Right lobe of liver (tissue), 6 donors: ENCODE measurements around the gene ZNFX1. TPM values are rescaled to one million over a fixed set of nuclear protein-coding genes. Genes with fewer than 3 reads are reported as not detected.

ENCODE experiments used
- ATAC-seq, 4 donors: fragments of 200-7000 bp; cut with Tn5 transposase; one replicate each; pipeline ENCODE4 v1.9.1; 2020; ENCODE audit warnings: mild to moderate bottlenecking in 4 of 4, moderate library complexity in 4 of 4
- DNase-seq, 3 donors: peaks; one replicate each; pipeline ENCODE4 v3.0.0-alpha.2; 2020
- H3K27ac ChIP-seq, 3 donors: fragments of 200-600 bp; one replicate each; pipeline ENCODE4 v1.8.0; 2022
- H3K27me3 ChIP-seq, 2 donors: fragments of 200-600 bp; one replicate each; pipeline ENCODE4 v1.8.0; 2022
- H3K36me3 ChIP-seq, 4 donors: fragments of 200-600 bp; sonication (generic) in 1 of 4; one replicate each; pipeline versions ENCODE4 v1.5.1 to v1.8.0; 2017 to 2022; ENCODE audit warnings: control low read depth in 1 of 4
- H3K4me1 ChIP-seq, 4 donors: fragments of 200-600 bp; sonication (generic) in 1 of 4; one replicate each; pipeline versions ENCODE4 v1.5.1 to v1.8.0; 2017 to 2022; ENCODE audit warnings: control low read depth in 1 of 4
- H3K4me3 ChIP-seq, 3 donors: fragments of 200-600 bp; one replicate each; pipeline ENCODE4 v1.8.0; 2022
- H3K9me3 ChIP-seq, 4 donors: fragments of 200-600 bp; sonication (generic) in 1 of 4; one replicate each; pipeline versions ENCODE4 v1.5.1 to v1.8.0; 2017 to 2022; ENCODE audit warnings: control low read depth in 1 of 4
- CTCF ChIP-seq, 4 donors: fragments of 200-600 bp in 3 of 4; fragments of 450-650 bp in 1 of 4; IDR thresholded peaks; one replicate each; pipeline versions ENCODE4 v1.5.1 to v1.8.0; 2016 to 2022; ENCODE audit warnings: antibody characterized with exemption in 4 of 4, mild to moderate bottlenecking in 2 of 4
- POLR2A ChIP-seq: fragments of 450-650 bp; IDR thresholded peaks from one replicate; pipeline ENCODE4 v1.6.1; 2017; ENCODE audit warnings: antibody characterized with exemption, mild to moderate bottlenecking
- WGBS: methylation state at CpG from one replicate; pipeline ENCODE4 v1.1.6; 2018; ENCODE audit warnings: low coverage, low lambda C conversion rate; ENCODE audit not compliant: insufficient coverage; ENCODE audit errors: missing lambda C conversion rate; 5-methylcytosine and 5-hydroxymethylcytosine counted together
- intact Hi-C, 2 donors: fragments of 100-400 bp; cut with DNase I; formaldehyde crosslinking; loops; one replicate each; pipeline versions ENCODE4 v1.11.2 to v1.14.1; 2022
- total RNA-seq, 6 experiments: library from RNA; depleted of rRNA in 2 of 6; stranded (reverse); fragments of >200 nt in 2 of 6; fragmentation: NEBNext Ultra II Directional in 3 of 6; extraction: Animal tissue kit (Norgen Biotek cat#: 25700) in 3 of 6; gene quantifications; one replicate each; pipeline versions ENCODE4 v1.1.0 to v1.2.4, GENCODE V29; 2016 to 2023
- donor health status: DM: no; HTN: yes; CAD: no.
- donor health status: DM: no; HTN: no; CAD: no.
- donor health status: DM: no; HTN: no; CAD: no.
- donor health status: DM: no; HTN: yes; CAD: no.
- donor health status: DM: no; HTN: yes; CAD: no.

Gene ZNFX1
- total RNA-seq, 6 experiments from 2014 or later = 9.3 to 17.5 (median 13.9) TPM

GRCh38 chr20:49278818-49279676 lies 1.2 kb upstream of the ZNFX1 start:
- peak in 1 of 3 donors; percentile 52 for DNase-seq
- peaks cover 13 to 50% (median 40%) of the 10 kb centered on the region in 4 donors for H3K36me3 ChIP-seq
- TF ChIP-seq CTCF (IDR thresholded peaks at IDR 0.05) (no peak), POLR2A (no peak)
- peak in 1 of 4 donors; percentile 3 for ATAC-seq
- H3K9me3 ChIP-seq = no peaks in the 10 kb centered on the region
- intact Hi-C loops = no loop called here
- WGBS = 7% methylated on average over 28 of the region's 33 CpGs
- H3K27me3 ChIP-seq = no peaks in the 10 kb centered on the region
- H3K27ac ChIP-seq = peak overlapping the region; percentile 81 to 94 (median 92)
- H3K4me3 ChIP-seq = peak overlapping the region; percentile 60 to 94 (median 83)
- H3K4me1 ChIP-seq = peaks cover 0 to 40% (median 14%) of the 10 kb centered on the region in 4 donors

GRCh38 chr20:49277786-49278035 lies 146 bp downstream of the ZNFX1 start:
- intact Hi-C loops = no loop called here
- TF ChIP-seq POLR2A = peak; percentile 93
- no peak for TF ChIP-seq CTCF (IDR thresholded peaks at IDR 0.05)
- H3K4me3 ChIP-seq = peak overlapping the region; percentile 60 to 94 (median 83)
- peak overlapping the region; percentile 81 to 94 (median 92) for H3K27ac ChIP-seq
- peaks cover 13 to 48% (median 35%) of the 10 kb centered on the region in 4 donors for H3K36me3 ChIP-seq
- ATAC-seq (peak in 1 of 4 donors; percentile 0), DNase-seq (no peak)
- no peaks in the 10 kb centered on the region for H3K27me3 ChIP-seq
- H3K9me3 ChIP-seq = no peaks in the 10 kb centered on the region
- H3K4me1 ChIP-seq = peaks cover 0 to 33% (median 14%) of the 10 kb centered on the region in 4 donors
- WGBS = 0% methylated on average over 7 of the region's 22 CpGs

DNA sequence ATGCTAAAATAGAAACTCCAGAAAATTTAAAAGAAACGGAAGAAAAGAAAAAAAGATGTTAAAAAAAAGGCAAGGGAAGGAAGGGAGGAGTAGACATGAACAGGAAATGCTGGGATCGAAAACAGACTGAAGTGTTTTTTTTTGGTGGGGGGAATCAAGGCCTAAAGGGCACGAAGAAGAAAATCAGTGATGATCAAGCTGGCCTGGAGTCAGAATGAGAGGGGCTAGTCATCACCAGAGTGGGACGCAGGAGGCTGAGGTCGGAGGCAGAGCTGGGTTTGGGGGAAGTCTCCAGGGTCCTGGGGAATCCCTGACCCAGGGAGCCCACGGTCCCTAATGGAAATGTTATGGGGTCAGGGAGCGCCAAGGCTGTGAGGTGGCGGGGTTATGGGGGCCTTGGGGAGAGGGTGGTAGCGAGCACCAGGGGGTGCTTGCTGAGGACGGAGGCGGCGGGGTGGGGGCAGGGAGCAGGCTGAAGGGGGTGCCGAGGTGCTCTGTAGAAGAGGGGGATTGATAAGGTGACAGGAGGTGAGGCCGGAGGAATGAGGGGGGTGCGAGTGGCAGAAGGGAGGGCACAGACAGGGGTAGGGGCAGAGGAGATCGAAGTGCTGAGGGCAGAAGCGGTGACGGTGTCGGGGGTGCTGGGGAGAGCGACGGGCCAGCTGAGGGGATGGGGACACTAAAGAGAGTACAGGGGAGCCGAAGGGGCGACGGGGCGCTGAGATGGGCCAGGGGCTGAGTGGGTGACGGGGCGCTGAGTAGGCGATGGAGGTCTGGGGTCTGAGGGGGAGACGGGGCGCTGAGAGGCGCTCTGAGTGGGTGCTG lies 684 bp downstream of the ZNFX1 start:
- Histone ChIP-seq H3K4me3 (peak overlapping the region; percentile 60 to 94 (median 83)), H3K9me3 (no peaks in the 10 kb centered on the region), H3K27ac (peak overlapping the region; percentile 81 to 94 (median 92)), H3K27me3 (no peaks in the 10 kb centered on the region), H3K4me1 (peaks cover 0 to 33% (median 14%) of the 10 kb centered on the region in 4 donors), H3K36me3 (peaks cover 10 to 42% (median 30%) of the 10 kb centered on the region in 4 donors)
- TF ChIP-seq CTCF (IDR thresholded peaks at IDR 0.05) (no peak), POLR2A (no peak)
- ATAC-seq (peak in 3 of 4 donors; percentile 1 to 3 (median 2)), DNase-seq (peak in 2 of 3 donors; percentile 58 to 60)
- under 1% methylated on average over 29 of the region's 31 CpGs for WGBS
- intact Hi-C loops = no loop called here

DNA sequence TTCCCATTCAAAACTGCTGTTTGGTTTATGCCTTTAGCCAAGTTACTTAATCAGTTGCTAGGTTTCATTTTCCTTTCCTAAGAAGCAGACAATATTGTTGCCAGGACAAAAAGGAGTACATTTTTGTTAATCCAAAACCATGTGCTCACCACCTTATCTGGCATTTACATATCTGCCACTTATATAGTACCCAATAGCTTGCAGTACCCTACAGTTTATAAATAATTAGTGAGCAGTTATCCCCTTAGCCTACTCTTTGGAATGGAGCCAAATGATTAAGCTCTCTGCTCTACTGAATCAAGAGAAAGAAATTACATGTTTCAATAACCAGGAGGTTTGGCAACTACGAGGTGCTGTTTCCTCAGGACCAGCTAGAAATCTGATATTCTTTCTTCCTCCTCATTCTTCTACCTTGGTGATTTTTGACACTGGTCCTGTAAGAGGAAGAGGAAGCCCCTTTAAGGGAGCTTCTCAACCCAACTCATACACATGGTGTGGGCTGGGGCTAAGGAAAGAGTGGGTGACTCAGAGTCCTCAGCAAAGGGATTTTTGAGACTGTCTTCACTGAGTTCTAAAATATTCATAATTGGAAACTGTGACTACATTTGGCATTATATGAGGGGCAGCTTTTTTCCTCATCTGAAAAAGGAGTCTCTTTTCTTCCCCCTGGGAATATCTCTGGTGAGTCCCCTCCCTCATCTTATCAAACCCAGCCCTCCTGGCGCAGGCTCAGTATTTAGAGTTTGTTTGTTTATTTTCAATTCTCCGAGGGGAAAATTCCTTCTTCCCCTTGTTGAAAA lies 1.5 kb downstream of the ZNFX1 start:
- intact Hi-C loops = no loop called here
- H3K36me3 ChIP-seq = peaks cover 3 to 36% (median 24%) of the 10 kb centered on the region in 4 donors
- TF ChIP-seq CTCF (IDR thresholded peaks at IDR 0.05) (no peak), POLR2A (no peak)
- no peaks in the 10 kb centered on the region for H3K9me3 ChIP-seq
- ATAC-seq (peak in 1 of 4 donors; percentile 2), DNase-seq (no peak)
- H3K27ac ChIP-seq = peak overlapping the region; percentile 81 to 94 (median 92)
- peak overlapping the region; percentile 60 to 94 (median 83) for H3K4me3 ChIP-seq
- WGBS = 0% methylated on average over 3 of the region's 3 CpGs
- H3K4me1 ChIP-seq = peaks cover 0 to 33% (median 12%) of the 10 kb centered on the region in 4 donors
- H3K27me3 ChIP-seq = no peaks in the 10 kb centered on the region
